Ramos (cell line): ENCODE measurements around the gene CDH22.

Experiments used
- in situ Hi-C: fragments of 300-500 bp; cut with MboI; formaldehyde crosslinking; loops from one replicate; pipeline ENCODE4 v1.14.3; 2022; ENCODE audit warnings: low sequenced_read_pairs; ENCODE audit not compliant: unreplicated experiment

CDH22 gene

DNA sequence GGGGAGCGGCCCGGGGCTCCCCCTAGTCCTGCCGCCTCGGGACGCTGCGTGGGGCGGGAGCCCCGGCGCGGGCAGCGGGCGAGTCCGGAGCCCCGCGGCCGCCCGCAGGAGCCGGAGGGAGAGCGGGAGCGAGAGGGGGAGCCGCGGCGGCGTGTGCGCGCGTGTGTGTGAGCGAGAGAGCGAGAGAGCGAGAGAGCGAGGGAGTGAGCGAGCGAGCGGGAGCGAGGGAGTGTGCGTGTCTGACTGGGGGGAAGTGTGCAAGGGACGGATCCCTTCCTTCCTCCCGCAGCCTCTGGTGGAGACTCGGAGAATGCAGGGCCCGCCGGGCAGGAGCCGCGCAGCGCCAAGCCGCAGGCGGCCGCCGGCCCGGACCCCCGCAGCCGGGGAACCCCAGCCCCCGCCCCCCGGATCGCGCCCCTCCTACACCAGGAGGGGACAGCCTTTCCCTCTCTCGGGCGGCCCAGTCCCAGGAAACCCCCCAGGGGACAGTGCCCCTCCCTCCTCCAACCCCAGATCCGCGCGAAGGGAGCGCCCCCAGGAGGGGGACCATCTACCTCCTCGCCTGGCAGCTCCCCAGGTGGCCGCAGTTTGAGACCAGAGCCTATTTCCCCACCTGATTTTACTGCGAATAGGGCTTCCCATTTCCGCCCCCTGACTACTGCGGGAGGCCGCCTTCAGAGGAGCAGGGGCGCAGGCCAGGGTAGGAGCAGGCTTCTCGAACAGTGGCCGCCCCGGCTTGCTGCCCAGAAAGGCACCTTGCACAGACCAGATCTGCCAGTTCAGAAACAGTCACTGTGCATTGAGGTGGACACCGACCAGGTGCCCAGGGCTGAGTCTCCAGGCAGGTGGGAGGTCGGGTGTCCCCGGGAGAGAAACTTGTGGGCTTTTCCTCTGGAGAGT, at the start of gene CDH22:
CDH22 (minus strand) TSS at position 241 of the 900 bp plus-strand sequence. CDS start 57,204 bp downstream, outside the sequence.
- in situ Hi-C loops: no loop called here

GRCh38 chr20:46357030-46357514, 48.8 kb upstream of the CDH22 start:
- in situ Hi-C loops: no loop called here

- in situ Hi-C loops: no loop called here
These were observed 48.1 kb upstream of the CDH22 start for GRCh38 chr20:46356195-46357029.

GRCh38 chr20:46355778-46356177, 47.5 kb upstream of the CDH22 start:
- in situ Hi-C loops: no loop called here

DNA sequence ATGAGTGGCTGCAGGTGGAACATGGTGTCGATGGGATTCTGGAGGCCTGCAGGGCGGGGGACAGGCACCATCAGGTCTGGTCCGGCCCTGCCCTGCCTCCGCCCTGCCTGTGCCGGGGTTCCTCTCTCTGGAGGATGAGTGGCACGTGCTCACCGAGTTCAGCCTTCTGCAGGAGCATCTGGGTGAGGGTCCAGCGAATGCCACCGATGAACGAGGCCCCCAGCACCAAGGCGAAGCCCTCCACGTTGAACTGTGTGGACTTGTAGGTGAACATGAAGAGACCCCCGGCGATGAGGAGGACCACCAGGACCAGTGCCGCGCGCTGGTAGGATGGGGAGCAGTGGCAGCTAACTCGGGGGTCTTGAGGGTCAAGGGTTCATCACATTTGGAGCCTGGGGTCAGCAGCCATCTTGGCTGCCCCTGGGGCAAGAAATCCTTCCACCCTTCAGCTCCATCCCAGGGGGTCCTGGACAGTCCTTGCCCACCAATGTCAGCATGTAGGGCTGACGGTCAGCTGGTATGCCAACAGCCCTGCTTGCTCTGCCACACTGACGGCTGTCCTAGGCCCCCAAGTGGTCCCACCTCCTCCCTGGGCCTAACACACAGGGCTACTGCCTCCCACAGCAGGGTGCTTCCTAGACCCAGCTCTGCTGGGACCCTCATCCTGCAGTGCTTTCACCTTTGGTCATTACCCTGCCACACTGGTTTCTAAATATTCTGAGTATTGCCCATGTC, 46.8 kb upstream of the CDH22 start:
- in situ Hi-C loops: no loop called here

DNA sequence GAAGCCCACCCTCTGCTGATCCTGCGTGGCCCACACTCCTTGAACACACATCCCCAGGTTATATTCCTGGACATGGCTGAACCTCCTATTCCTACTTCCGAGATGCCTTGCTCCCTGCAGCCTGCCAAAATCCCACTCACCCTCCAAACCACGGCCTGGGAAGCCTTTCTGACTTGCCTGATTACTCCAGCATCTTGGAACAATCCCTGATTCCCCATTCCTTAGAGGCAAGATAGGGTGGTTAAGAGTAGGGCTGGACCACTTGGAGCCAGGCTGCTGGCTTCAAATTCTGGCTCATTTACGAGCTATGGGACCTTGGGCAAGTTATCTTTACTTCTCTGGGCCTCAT, 45.9 kb upstream of the CDH22 start:
- in situ Hi-C loops: no loop called here

GRCh38 chr20:46353500-46354206, 45.4 kb upstream of the CDH22 start:
- in situ Hi-C loops: no loop called here

DNA sequence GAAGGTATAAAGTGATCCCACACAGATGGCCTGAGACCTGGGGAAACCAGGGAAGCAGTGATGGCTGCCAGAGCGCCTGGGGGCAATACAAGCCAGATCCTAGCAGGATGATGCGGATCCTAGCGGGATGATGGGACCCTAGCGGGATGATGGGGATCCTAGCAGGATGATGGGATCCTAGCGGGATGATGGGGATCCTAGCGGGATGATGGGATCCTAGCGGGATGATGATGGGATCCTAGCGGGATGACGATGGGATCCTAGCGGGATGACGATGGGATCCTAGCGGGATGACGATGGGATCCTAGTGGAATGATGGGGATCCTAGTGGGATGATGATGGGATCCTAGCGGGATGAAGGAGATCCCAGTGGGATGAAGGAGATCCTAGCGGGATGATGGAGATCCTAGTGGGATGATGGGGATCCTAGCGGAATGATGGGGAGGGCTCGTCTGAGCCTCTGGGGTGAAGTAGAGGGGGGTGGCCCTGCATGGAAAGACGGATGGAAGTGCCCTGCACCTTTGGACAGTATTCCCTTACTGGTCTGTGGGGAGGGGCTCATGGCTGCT, 44.2 kb upstream of the CDH22 start:
- in situ Hi-C loops: no loop called here

DNA sequence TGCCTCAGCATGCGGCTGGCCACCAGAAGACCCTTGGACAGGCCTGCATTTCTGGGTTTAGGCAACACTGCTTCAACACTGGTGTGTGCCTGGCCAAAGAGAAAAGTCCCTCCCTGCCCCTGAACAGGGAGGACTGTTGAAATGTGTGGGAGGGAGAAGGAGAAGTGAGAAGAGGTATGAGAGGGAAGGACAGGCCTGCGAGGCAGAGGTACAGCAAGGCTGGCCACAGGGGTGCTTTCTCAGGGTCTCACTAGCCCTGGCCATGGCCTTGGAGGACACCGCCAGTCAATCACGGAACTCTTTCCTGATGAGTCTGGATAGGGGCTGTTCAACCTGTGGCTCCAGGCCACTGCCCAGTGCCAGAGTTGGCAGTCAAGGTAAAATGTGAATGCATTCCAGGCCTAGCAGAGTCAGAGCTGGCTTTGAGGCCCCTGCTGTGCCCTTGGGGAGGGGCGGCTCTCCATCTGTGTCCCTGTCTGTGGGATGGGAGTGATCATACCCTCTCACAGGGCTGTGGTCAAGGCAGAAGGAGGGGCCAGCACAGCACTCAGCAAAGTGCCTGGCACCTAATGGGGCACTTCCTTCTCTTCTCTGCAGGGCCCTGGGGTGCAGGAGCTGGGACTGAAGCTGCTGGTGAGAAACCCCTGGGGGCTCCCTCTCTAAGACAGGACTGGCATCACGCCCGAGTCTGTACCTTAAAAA, 43.2 kb upstream of the CDH22 start:
- in situ Hi-C loops: no loop called here

DNA sequence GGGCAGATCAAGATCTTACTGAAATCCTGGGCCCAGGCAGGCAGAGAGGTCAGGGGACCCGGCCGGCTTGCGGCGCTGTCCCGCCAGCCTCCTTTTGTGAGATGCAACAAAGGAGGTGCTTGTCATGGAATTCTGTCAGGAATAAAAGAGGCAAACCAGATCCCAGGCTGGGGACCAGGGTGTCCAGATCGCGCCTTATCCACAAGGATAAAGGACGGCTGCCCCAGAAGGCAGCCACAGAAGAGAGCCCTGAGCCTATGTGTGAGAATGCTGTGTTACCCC, 42.6 kb upstream of the CDH22 start:
- in situ Hi-C loops: no loop called here

- in situ Hi-C loops: no loop called here
These were observed 42.1 kb upstream of the CDH22 start for GRCh38 chr20:46350201-46350985.

GRCh38 chr20:46349742-46350056, 41.4 kb upstream of the CDH22 start:
- in situ Hi-C loops: no loop called here

DNA sequence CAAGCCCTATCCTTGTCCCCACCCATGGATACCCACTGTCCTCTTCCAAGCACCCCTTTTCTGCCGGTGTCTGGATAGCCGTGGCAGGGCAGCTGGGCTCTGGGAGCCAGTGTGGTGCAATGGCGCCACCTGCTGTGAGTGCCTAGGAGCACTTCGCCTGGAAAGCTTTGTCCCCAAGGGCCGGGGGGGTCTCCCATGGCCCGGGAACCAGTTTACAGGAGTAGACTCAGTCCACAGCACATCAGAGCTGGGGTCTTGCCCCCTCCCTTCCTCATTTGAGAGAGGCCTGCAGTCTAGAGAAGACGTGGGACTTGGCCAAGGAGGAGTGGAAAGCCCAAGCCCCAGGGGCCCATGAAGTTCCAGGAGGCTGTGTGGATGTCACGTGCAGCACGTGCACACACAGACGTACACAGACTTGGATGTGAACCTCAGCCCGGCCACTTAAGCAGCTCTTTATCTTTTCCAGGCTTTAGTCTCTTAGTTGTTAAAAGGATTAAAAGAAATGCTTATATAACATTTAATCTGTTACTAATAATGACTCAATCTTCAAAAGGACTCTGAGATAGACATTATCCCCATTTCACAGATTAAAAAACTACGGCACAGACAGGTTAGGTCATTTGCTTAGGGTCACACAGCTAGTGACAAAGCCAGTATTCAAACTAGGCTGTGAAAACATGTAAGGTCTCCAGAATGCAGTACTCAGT, 40.9 kb upstream of the CDH22 start:
- in situ Hi-C loops: no loop called here

- in situ Hi-C loops: no loop called here
These were observed 39.8 kb upstream of the CDH22 start for GRCh38 chr20:46347841-46348803.

DNA sequence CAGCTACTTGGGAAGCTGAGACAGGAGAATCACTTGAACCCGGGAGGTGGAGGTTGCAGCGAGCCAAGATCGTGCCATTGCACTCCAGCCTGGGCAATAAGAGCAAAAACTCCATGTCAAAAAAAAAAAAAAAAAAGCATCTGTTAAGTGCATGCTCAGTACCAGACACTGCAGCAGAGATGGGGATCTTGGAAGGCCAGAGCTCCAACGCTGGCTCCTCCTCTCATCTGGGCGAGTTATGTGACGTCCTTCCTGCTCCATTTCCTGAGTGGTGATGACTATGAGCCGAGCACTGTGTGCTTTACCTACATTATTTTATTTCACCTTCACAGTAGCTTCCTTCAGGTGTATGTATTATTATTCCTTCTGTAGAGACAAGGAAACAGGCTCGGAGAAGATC, 38.5 kb upstream of the CDH22 start:
- in situ Hi-C loops: no loop called here

DNA sequence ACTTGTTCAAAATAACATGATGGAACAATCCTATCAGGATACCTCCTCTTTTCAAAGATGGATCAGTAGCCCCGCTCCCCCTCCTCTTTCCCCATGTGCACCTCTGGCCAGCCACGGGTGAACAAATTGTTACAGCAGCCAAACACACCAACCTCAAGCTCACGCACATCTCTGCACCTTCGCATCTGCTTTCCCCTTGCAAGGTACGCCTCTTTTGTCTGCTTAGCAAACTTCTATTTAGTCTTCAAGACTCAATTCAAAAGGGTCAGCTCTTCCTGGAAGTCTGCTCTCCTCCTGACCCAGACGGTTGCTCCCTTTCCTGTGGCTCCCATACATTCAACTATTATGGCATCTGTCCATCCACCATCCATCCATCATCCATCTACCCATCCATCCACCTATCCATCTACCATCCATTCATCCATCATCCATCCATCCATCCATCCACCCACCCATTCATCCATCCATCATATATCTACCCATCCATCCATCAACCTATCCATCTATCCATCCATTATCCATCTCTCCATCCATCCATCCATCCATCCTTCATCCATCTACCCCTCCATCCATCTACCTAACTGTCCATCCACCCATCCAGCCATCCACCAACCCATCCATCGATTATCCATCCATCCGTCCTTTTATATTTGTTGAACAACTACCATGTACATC, 36.3 kb upstream of the CDH22 start:
- in situ Hi-C loops: no loop called here
